Epithelial cell of esophagus (primary cell): Measurements from ENCODE around the gene TTC33.

Source experiments
- DNase-seq: peaks from one replicate; pipeline ENCODE4 v3.0.0; 2010; ENCODE audit warnings: low read depth
- H3K4me3 ChIP-seq: 2 replicates; pipeline ENCODE4 v1.5.1; 2011; ENCODE audit warnings: mild to moderate bottlenecking, low read length, control low read depth
- TF ChIP-seq, protein P1 (sequence below): IDR thresholded peaks from 2 replicates; pipeline ENCODE4 v1.5.1; 2011; ENCODE audit warnings: low read depth, mild to moderate bottlenecking, low read length, control low read depth, inconsistent platforms; ENCODE audit not compliant: insufficient read depth; ENCODE audit errors: missing control alignments

The TTC33 gene

DNA sequence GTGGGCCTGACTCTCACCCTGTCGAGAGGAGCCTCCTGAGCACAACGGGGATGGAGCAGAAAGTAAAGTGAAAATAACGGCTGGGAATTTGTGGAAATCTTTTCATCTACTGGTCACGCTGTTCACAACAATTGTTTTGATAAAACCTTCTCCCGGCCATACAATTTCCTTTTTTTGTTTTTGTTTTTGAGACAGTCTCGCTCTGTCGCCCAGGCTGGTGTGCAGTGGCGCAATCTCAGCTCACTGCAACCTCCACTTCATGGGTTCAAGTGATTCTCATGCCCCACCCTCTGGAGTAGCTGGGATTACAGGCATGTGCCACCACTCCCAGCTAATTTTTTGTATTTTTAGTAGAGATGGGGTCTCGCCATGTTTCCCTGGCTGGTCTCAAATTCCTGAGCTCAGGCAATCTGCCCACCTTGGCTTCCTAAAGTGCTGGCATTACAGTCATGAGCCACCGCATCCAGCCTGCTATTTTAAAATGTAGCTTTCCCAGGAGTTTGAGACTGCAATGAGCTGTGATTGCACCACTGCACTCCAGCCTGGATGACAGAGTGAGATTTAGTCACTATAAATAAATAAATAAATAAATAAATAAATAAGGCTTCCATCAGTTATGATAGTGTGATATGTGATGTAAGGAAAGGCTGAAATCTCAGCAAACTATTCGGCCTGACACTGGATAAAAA, 149.5 kb downstream of the TTC33 start:
- DNase-seq = no peak
- no peak overlapping the region for H3K4me3 ChIP-seq
- TF ChIP-seq, protein P1, sequence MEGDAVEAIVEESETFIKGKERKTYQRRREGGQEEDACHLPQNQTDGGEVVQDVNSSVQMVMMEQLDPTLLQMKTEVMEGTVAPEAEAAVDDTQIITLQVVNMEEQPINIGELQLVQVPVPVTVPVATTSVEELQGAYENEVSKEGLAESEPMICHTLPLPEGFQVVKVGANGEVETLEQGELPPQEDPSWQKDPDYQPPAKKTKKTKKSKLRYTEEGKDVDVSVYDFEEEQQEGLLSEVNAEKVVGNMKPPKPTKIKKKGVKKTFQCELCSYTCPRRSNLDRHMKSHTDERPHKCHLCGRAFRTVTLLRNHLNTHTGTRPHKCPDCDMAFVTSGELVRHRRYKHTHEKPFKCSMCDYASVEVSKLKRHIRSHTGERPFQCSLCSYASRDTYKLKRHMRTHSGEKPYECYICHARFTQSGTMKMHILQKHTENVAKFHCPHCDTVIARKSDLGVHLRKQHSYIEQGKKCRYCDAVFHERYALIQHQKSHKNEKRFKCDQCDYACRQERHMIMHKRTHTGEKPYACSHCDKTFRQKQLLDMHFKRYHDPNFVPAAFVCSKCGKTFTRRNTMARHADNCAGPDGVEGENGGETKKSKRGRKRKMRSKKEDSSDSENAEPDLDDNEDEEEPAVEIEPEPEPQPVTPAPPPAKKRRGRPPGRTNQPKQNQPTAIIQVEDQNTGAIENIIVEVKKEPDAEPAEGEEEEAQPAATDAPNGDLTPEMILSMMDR = no peak

DNA sequence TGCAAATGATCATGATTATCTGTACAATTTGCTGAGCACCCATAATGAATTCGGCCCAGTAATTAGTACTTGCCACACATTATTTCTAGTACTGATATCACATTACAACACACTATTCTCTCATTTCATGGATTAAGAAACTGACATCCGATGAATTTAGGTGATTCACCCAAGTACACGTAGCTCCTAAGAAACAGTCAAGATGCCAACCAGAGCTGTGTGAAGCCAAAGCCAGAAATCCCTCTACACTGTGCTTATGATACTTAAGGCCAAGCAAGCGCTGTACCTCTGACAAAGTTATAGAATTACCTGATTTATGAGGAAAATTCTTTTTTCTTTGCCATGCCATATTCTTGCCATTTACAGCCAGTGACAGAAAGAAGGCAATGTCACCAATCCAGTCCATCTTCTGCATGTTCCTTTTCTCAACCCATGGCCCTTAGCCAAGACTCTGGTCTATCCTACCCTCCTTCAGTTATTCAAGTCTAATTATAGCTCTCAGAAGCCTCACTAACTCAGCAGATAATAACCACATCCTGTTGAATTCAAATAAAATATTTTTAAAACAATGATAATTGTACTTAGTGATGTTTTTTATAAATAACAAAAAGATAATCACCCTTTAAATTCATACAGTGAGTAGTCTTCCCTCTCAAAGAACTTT, 150.3 kb downstream of the TTC33 start:
- TF ChIP-seq, protein P1 = no peak
- H3K4me3 ChIP-seq = no peak overlapping the region
- peak; percentile 63 for DNase-seq

DNA sequence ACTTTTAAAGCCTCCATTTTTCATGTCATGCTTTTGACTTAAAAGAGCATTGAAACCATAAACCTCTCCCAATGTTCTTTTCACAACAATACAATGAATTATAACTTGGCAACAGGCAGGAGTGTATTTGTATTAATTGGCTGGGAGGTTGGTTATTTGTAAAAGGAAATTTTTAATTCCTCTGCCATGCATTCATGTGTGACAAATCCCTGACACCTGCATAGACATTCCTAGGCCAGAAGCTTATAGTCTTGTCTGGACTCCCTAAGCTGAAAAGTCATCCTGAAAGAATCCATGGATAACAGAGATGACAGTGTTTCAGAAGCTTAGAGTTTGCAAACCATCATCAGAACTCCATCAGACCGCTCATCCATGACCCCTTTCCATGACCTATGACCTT, 152.4 kb downstream of the TTC33 start:
- TF ChIP-seq, protein P1 = no peak
- DNase-seq = peak; percentile 71
- no peak overlapping the region for H3K4me3 ChIP-seq

DNA sequence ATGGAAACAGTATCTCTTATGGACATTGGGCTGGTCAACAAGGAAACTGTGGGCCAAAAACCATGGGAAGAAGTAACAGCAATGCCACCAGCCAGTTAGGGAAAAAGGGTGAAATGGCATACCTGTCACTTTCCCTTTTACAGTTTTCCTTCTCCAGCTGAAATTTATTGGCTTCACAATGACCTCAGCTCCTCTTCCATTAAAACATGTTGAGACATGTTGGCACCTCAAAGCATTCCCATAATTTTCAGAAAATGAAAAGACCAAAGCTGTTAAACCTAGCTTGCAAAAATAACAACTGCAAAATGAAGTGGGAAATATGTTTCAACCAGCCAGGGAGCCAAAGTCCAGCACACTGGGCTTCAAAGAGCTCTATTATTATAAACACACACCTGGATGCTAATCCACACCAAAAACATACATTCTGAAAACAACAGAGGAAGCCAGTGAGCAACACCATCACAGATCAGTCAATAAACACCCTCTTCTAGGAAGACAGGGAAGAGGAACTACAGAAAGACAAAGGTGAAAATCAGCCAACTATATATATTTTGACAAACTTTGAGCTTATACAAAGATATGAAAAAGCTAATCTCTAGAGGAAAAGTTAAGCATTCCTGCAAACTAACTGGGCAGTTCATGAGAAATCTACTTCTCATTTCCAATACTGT, 154.4 kb downstream of the TTC33 start:
- H3K4me3 ChIP-seq = no peak overlapping the region
- peak; percentile 30 for DNase-seq
- TF ChIP-seq, protein P1 = no peak

DNA sequence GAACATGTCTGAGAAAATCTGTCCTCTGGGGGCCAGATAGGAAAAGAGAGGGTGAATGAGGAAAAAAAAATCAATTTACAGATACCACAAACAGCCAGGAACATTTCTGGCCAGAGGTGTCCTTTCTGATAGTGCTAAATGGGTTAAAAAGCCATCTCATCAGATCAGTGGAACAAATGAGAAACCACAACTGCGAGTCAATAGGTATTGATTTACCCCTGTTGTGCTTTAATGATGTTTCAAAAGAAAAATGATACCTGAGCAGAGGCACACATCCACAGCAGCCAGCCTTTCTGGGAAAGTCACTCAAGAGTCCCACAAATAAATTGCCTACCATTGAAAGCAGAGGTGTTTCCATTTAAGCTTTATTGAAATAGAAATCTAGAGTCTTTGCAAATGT, 155.4 kb downstream of the TTC33 start:
- no peak for DNase-seq
- no peak overlapping the region for H3K4me3 ChIP-seq
- TF ChIP-seq, protein P1 = no peak

DNA sequence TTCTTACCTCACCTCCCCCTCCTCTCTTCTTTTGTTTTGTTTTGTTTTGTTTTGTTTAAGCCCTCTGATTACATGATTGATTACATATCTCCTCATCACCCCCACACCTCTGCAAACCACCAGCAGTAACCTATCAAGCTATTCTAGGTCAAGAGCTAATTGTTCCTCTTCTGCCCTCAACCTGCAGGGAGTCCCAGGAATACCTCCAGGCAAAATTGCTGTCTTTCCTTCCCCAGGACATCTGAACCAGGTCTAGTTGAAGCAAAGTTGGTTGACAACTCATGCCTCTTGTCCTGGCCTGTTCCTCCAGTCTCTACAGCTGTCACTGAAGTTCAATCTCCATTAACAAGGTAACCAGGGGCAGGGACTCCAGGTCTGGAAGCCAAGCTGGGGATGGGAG, 156.1 kb downstream of the TTC33 start:
- TF ChIP-seq, protein P1 = no peak
- DNase-seq = peak; percentile 26
- no peak overlapping the region for H3K4me3 ChIP-seq
